Left ventricle myocardium inferior (tissue), 1 donor: ENCODE measurements around the gene MAGEA9B. TPM values are rescaled to one million over a fixed set of nuclear protein-coding genes. Genes with fewer than 3 reads are reported as not detected.

Experiments used
- DNase-seq: peaks from one replicate; pipeline ENCODE4 v3.0.0-alpha.2; 2020
- H3K27ac ChIP-seq: fragments of 200-600 bp; replicated peaks from 2 replicates; pipeline ENCODE4 v1.8.0; 2021
- H3K27me3 ChIP-seq: fragments of 200-600 bp; 2 replicates; pipeline ENCODE4 v1.8.0; 2021; ENCODE audit warnings: low read depth
- H3K36me3 ChIP-seq: fragments of 200-600 bp; 2 replicates; pipeline ENCODE4 v1.8.0; 2021
- H3K4me1 ChIP-seq: fragments of 200-600 bp; 2 replicates; pipeline ENCODE4 v1.8.0; 2021
- H3K4me3 ChIP-seq: fragments of 200-600 bp; 2 replicates; pipeline ENCODE4 v1.8.0; 2021; ENCODE audit warnings: mild to moderate bottlenecking, moderate library complexity
- H3K9me3 ChIP-seq: fragments of 200-600 bp; replicated peaks from 2 replicates; pipeline ENCODE4 v1.8.0; 2021
- intact Hi-C: fragments of 100-400 bp; cut with micrococcal nuclease; formaldehyde crosslinking; loops from one replicate; pipeline ENCODE4 v1.11.0; 2022
- total RNA-seq: library from RNA; stranded (reverse); fragmentation: NEBNext Ultra II Directional; extraction: Animal tissue kit (Norgen Biotek cat#: 25700); gene quantifications from one replicate; pipeline ENCODE4 v1.2.1, GENCODE V29; 2021
- TF ChIP-seq, protein P1 (sequence below): fragments of 200-600 bp; IDR thresholded peaks from 2 replicates; pipeline ENCODE4 v1.8.0; 2021; ENCODE audit warnings: antibody characterized with exemption, mild to moderate bottlenecking, borderline replicate concordance
- donor health status: DM: no; HTN: yes; CAD: no; lungs with severe emphysema.

Gene MAGEA9B
- total RNA-seq, 1 donor from 2014 or later, result not detected

DNA sequence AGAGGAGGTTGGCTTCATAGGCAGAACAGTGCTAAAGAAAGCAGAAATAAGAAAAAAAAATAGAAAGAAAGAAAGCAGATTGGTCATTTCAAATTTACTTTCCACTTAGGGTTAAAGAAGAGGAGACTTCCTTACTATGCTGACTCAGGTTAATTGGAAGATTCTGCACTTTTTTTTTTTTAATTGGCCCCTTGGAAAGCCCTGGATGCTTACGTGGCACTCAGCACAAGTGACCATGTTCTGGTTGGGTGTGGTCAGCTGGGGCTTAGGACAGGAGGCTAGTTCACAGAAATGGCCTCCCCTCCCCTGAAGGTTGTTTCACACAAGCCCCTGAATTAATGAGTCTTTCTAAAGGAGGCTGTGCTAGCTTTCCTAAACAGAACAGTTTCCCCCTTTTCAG is 14.5 kb downstream of the MAGEA9B start:
- intact Hi-C loops, result no loop called here
- DNase-seq, result no peak
- no peaks in the 10 kb centered on the region for H3K27me3 ChIP-seq
- H3K36me3 ChIP-seq, result no peaks in the 10 kb centered on the region
- H3K4me3 ChIP-seq, result no peak overlapping the region
- TF ChIP-seq, protein P1, sequence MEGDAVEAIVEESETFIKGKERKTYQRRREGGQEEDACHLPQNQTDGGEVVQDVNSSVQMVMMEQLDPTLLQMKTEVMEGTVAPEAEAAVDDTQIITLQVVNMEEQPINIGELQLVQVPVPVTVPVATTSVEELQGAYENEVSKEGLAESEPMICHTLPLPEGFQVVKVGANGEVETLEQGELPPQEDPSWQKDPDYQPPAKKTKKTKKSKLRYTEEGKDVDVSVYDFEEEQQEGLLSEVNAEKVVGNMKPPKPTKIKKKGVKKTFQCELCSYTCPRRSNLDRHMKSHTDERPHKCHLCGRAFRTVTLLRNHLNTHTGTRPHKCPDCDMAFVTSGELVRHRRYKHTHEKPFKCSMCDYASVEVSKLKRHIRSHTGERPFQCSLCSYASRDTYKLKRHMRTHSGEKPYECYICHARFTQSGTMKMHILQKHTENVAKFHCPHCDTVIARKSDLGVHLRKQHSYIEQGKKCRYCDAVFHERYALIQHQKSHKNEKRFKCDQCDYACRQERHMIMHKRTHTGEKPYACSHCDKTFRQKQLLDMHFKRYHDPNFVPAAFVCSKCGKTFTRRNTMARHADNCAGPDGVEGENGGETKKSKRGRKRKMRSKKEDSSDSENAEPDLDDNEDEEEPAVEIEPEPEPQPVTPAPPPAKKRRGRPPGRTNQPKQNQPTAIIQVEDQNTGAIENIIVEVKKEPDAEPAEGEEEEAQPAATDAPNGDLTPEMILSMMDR, result no peak
- no peaks in the 10 kb centered on the region for H3K9me3 ChIP-seq
- H3K27ac ChIP-seq, result no peak overlapping the region
- H3K4me1 ChIP-seq, result no peaks in the 10 kb centered on the region

DNA sequence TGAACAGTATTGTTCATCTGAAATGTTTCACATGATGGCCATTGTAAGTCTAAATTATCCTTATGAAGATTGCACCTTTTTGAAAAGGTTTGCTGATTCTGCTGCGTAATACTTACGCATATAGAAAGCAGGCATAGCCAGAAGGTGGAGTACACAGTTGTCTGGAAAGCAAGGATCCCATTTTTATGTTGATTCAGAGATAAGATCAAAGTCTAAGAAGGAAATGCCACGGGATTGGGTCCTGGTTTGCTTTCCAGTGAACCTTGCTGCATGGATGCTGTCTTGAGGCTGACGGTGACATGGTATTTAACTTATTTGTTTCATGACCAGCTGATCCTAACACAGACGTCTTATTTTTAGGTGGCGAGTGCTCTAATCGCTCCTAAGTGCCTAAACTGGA is 15.5 kb downstream of the MAGEA9B start:
- H3K4me3 ChIP-seq, result no peak overlapping the region
- no peak overlapping the region for H3K27ac ChIP-seq
- no peaks in the 10 kb centered on the region for H3K27me3 ChIP-seq
- no peaks in the 10 kb centered on the region for H3K36me3 ChIP-seq
- DNase-seq, result no peak
- TF ChIP-seq, protein P1, result no peak
- intact Hi-C loops, result no loop called here
- no peaks in the 10 kb centered on the region for H3K4me1 ChIP-seq
- H3K9me3 ChIP-seq, result no peaks in the 10 kb centered on the region

GRCh38 chrX:149570668-149571067 is 16.6 kb downstream of the MAGEA9B start:
- Histone ChIP-seq H3K4me1 (no peaks in the 10 kb centered on the region), H3K36me3 (no peaks in the 10 kb centered on the region), H3K4me3 (no peak overlapping the region), H3K9me3 (no peaks in the 10 kb centered on the region), H3K27ac (no peak overlapping the region), H3K27me3 (no peaks in the 10 kb centered on the region)
- intact Hi-C loops, result no loop called here
- DNase-seq, result no peak
- TF ChIP-seq, protein P1, result no peak

DNA sequence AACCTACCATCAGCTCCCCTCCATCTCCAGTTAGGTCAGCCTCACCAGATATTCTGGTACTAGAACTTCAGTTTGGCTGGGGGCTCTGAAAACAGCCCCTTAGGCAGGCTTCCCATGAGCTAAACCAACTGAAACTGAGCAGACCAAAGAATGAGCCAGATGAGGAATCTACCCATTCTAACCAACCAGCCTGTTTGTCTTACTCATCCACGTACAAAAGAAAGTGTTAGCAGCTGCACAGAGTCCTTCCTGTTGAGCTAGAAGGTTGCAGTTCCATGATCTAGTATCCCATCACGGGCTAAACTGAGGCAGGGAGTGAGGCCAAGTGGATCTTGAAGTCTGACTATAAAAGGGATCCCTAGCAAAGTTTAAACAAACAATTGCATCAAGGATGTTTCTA is 17.5 kb downstream of the MAGEA9B start:
- Histone ChIP-seq H3K27me3 (no peaks in the 10 kb centered on the region), H3K4me3 (no peak overlapping the region), H3K36me3 (no peaks in the 10 kb centered on the region), H3K9me3 (no peaks in the 10 kb centered on the region), H3K4me1 (no peaks in the 10 kb centered on the region), H3K27ac (no peak overlapping the region)
- intact Hi-C loops, result no loop called here
- no peak for DNase-seq
- TF ChIP-seq, protein P1, result no peak

DNA sequence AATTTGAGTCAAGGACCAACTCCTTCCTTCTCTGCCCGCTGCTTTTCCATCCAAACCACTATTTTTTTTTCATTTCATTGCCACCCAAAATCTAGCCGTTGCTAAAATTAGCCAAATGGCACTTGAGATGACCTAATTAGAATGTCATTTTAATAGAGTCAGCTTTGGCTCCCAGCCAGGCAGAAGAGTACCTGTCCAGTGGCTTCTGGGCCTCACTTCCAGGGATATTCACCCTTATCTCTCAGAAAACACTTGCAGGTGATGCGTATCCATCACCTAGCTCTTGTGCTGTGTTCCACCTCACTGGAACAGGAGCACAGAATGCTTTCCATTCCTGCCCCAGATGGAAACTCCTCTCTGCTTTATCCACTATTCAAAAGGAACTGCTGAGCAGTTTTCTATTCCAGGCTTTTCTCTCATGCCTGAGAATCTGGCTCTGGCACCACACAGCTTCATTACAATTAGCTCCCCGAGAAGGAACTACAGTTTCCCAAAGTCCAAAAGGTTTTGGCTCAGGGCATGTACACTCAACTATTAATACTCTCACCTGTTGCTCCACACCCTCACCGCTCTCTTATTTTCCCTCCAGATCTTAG is 18.5 kb downstream of the MAGEA9B start:
- no peaks in the 10 kb centered on the region for H3K27me3 ChIP-seq
- intact Hi-C loops, result no loop called here
- H3K9me3 ChIP-seq, result no peaks in the 10 kb centered on the region
- DNase-seq, result no peak
- no peaks in the 10 kb centered on the region for H3K36me3 ChIP-seq
- H3K4me3 ChIP-seq, result no peak overlapping the region
- H3K4me1 ChIP-seq, result no peaks in the 10 kb centered on the region
- TF ChIP-seq, protein P1, result no peak
- H3K27ac ChIP-seq, result no peak overlapping the region
